GM03348 (cell line): ENCODE results near the gene EXOC6B.

Experiments used
- DNase-seq: peaks from one replicate; pipeline ENCODE4 v3.0.0; 2012; ENCODE audit warnings: low spot score

The EXOC6B gene

DNA sequence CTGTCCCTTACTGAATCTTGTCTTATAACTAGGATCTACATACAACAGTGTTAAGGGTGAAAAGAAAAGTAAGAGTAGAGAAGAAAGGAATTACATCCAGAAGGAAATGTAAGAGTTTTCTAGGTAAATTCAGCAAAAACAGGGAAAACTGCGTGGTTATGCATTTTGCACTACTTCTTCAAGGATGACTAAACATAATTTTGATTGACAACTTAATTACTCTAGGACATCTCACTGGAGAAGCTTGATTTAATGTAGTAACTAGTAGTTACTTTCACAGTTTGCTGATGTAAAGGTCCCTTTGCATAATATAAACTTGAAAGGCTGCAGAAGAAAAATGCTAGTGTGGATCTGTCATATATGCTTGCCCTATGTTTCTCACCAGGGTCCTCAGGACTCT, 464.8 kb downstream of the EXOC6B start:
- no peak for DNase-seq

DNA sequence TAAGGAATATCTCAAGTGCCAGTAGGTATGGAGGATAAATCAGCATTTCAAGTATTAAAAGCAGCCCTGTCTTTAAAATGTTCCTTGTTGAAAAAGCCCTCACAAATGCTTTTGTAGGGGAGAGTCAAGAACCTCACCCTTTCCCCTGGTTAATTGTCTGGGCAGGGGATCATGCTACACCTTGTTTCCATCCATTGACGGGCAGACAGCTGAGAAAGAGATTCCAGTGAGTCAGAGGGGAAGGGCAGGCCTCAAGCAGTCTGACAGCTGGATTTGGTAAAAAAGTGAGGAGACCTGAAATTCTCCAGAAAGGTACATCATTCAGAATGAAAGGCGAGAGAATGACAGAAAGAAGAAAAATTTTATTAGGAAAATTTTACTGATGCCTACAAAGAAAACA, 475.0 kb downstream of the EXOC6B start:
- DNase-seq = no peak

DNA sequence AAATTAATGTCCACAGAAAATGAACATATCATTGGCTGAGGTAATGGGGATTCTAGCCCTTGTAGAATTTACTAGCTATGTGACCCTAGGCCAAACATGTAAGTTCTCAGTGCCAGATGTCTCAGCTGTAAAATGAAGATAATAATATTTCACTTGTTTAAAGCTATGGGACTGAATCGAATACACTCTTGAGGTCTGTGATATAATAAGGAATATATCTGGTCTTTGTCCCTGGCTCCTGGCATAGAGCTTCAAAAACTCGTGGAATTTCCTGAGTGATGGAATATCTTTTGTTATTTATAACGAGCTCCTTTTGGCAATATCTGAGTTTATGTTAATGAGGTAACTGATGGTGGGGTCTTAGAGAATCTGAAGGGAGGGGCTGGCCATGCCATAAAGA, 476.8 kb downstream of the EXOC6B start:
- no peak for DNase-seq

GRCh38 chr2:72347081-72347480, 478.8 kb downstream of the EXOC6B start:
- DNase-seq = no peak

DNA sequence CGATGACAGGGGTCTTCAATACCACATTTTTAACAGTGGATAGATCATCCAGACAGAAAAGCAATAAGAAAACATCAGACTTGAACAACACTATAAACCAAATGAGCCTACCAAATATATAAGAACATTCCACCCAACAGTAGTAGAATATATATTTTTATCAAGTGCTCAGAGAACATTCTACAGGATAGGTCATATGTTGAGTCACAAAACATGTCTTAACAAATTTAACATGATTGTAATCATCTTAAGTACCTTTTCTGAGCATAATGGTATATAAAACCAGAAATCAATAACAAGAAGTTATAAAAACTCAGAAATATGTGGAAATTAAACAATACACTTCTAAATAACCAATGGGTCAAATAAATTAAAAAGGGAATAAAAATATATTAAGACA, 484.2 kb downstream of the EXOC6B start:
- DNase-seq = no peak

DNA sequence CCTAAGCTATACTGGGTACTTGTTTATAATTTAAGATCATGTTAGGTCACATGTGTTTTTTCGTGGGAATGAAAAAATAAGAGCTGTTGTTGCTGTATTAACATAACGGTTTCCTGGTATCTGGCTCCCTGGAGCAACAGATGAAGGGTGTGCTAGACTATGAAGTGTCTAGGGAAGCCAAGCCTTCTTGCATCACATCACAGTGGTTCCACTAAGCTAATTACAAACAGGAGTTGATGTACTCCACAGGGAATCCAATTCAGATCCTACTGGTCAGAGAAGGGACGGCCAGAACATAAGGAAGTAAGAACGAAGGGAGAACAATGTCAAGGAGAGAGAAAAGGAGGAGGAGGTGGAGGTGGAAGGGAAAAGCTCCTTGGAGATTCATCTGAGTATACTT, 485.2 kb downstream of the EXOC6B start:
- DNase-seq = peak; percentile 21

- no peak for DNase-seq
Observed at GRCh38 chr2:72338076-72338475, 487.8 kb downstream of the EXOC6B start.

GRCh38 chr2:72332720-72333119, 493.1 kb downstream of the EXOC6B start:
- no peak for DNase-seq

DNA sequence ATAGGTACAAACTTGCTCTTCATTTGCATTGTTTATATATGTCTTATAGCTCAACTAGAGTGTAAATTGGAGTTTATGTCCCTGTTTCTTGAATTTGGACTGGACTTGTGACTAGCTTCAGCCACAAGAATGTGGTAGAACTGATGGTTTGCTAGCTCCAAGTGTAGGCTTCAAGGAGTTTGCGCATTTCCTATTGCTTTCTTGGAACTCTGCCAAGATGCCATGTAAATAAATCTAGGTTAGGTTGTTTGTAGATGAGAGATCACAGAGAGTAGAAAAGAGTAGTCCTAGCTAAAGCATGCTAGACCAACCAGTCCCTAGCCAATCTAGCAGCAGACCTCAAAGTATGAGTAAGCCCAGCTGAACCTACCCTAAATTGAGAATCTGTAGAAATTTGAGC, 495.2 kb downstream of the EXOC6B start:
- no peak for DNase-seq

DNA sequence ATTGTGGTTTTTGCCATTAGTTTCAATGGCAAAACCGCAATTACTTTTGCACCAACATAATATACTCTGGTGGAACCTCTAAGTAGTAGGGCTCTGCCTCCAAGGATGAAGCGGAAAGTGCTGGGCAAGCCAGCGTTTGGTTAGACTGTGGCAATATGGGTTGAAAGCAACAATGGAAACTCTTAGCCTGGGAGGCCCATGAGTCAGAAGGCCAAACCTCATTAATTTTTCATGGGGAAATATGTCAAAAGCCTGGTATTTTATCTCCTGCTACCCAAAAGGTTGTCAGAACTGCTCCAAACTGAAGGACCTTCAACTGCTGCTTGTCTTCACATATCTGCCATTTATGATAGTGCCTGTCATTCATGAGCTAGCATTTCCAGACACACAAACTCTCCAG, 499.1 kb downstream of the EXOC6B start:
- no peak for DNase-seq

GRCh38 chr2:72325592-72326422, 500.0 kb downstream of the EXOC6B start:
- DNase-seq = peak; percentile 29

GRCh38 chr2:72316774-72317173, 509.1 kb downstream of the EXOC6B start:
- no peak for DNase-seq

- DNase-seq = no peak
Observed at GRCh38 chr2:72300147-72300684, 525.6 kb downstream of the EXOC6B start.

- peak; percentile 13 for DNase-seq
Observed at GRCh38 chr2:72293620-72294019, 532.2 kb downstream of the EXOC6B start.

DNA sequence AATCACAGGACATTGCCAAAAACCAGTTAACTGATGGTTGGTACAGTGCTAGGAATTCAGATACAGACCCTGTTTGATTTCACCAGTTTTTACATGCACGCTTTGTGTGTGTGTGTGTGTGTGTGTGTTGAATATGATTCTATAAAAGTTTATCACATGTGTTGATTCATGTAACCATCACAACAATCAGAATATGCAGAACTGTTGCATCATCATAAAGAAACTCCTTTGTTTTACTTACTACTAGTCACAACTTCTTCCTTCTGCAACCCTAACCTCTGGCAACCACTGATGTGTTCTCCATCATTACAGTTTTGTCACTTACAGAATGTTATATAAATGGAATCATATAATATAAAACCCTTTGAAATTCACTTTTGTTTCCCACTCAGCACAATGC, 533.4 kb downstream of the EXOC6B start:
- no peak for DNase-seq

- no peak for DNase-seq
Observed at GRCh38 chr2:72291059-72291458, 534.8 kb downstream of the EXOC6B start.

DNA sequence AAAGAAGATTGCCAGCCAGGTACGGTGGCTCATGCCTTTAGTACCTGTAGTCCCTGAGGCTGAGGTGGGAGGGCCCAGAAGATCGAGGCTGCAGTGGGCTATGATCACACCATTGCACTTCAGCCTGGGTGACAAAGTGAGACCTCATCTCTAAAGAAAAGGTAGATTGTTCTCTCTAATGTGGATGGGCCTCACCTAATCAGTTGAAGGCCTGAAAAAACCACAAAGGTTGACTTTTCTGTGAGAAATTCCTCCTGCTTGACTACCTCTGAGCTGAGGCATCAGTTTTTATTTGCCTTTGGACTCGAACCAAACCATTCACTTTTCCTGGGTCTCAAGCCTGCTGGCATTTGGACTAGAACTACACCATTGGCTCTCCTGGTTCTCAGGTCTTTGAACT, 536.1 kb downstream of the EXOC6B start:
- DNase-seq = no peak

DNA sequence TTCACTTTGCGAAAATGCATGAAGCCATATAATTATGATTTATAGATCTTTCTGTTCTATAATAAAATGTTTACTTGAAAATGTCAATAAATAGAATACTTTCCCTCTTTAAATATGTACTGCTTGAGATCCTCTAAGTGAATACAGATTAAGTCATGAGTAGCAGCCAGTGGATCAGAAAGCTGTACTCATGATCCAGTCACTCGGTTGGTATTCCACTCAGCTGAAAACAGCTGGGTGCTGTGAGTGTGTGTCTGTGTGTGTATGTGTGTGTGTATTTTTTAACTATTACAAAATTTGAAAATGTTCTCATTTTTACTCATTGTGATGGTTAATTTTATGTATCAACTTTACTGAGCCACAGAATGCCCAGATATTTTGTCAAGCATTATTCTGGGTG, 536.5 kb downstream of the EXOC6B start:
- peak; percentile 47 for DNase-seq

- DNase-seq = peak; percentile 56
Observed at GRCh38 chr2:72278046-72278445, 547.8 kb downstream of the EXOC6B start.

DNA sequence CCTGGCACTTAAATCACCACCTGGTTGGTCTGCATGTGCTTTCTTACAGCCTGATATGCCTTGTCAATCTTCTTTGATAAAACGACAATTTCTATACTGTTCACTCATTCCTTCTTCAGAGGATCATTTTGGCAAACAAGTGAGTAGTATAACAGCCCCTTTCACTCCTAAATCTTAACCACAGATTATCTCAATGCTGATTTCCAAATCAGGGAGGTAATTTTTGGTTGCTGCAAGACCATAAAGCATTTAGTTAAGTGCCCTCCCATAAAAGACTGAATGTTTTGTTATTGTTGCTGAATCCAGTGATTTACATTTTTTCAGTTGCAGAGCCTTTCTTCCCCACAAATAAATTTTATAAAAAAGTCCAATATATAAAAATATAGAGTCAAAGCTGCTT, 549.0 kb downstream of the EXOC6B start:
- no peak for DNase-seq

GRCh38 chr2:72276356-72276755, 549.5 kb downstream of the EXOC6B start:
- no peak for DNase-seq

DNA sequence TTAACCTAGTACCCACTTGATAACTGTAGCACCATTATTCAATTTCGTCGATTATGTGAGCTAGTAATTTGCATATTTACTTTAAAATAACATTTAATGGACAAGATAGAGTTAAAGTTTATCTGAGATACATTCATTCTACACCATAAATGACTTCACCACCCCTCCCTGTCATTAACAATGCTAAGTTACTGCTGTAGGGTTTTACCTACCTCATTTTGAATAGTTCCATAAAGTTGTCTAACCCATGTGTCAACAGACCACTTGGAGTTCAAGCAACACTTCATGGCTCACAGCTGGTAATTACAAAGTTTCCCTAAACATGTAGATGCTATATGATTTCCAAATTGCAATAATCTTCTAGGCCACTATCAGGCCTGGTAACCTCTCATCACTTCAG, 550.7 kb downstream of the EXOC6B start:
- no peak for DNase-seq

- DNase-seq = no peak
Observed at GRCh38 chr2:72274380-72274797, 551.4 kb downstream of the EXOC6B start.

DNA sequence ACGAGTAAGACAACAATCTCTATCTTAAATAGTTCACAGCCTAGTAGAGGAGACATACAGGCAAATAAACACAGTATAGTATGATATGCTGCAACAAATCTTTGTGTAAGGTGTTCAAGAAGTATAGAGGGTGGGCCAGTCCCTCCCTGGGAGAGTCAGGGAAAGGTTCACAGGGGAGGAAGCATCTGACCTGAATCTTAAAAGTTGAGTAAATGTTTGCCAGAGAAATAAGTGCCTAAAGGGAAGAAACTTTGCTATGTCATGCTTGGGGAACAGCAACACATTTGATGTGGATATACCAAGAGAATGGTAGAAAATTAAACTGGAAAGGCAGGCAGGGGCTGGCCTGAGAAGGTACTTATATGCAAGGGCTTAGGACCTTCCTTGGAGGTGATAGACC, 552.4 kb downstream of the EXOC6B start:
- no peak for DNase-seq
